Keratinocyte (primary cell): ENCODE results near the gene TRAM2.
A peak's percentile ranks its signal among the peaks of the same experiment; 100 is the strongest.

Experiments used
- EZH2 ChIP-seq: IDR thresholded peaks from one replicate; pipeline ENCODE4 v1.6.1; 2012; ENCODE audit warnings: inconsistent platforms, mild to moderate bottlenecking, low read length, moderate library complexity
- TF ChIP-seq, protein P1 (sequence below), 3 experiments: IDR thresholded peaks in 1 of 3; conservative IDR thresholded peaks in 1 of 3; optimal IDR thresholded peaks in 1 of 3; 2 replicates in 2 of 3; 3 replicates in 1 of 3; pipeline versions ENCODE3 to v1.5.1; 2011; ENCODE audit warnings: low read length in 3 of 3, mild to moderate bottlenecking in 3 of 3, moderate library complexity in 2 of 3, control low read depth in 1 of 3, inconsistent platforms in 1 of 3; ENCODE audit not compliant: insufficient read depth in 2 of 3; ENCODE audit errors: extremely low read depth in 1 of 3

DNA sequence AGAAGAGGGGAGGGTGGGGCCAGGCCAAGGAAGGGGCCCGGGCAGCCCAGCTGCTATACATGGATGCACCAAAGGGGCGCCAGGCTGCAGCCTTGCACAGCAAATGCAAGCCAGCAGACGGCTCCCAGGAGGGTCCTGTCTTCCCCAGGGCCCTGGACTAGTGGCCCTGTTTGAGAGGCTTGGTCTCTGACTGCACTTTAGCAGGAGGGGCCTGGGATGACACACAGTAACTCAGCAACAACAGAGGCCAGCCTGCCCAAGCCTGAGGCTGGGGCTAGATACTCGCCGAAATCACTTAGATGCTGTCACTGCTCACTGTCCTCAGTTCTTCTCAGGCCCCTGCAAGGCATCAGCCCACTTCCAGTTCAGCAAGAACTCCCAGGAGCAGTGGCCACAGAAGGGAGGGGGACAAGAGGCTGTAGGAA, 73.5 kb downstream of the TRAM2 start:
- TF ChIP-seq, protein P1, sequence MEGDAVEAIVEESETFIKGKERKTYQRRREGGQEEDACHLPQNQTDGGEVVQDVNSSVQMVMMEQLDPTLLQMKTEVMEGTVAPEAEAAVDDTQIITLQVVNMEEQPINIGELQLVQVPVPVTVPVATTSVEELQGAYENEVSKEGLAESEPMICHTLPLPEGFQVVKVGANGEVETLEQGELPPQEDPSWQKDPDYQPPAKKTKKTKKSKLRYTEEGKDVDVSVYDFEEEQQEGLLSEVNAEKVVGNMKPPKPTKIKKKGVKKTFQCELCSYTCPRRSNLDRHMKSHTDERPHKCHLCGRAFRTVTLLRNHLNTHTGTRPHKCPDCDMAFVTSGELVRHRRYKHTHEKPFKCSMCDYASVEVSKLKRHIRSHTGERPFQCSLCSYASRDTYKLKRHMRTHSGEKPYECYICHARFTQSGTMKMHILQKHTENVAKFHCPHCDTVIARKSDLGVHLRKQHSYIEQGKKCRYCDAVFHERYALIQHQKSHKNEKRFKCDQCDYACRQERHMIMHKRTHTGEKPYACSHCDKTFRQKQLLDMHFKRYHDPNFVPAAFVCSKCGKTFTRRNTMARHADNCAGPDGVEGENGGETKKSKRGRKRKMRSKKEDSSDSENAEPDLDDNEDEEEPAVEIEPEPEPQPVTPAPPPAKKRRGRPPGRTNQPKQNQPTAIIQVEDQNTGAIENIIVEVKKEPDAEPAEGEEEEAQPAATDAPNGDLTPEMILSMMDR (optimal IDR thresholded peaks at IDR 0.05 in 1 of 3, IDR thresholded peaks at IDR 0.05 in 1 of 3, conservative IDR thresholded peaks at IDR 0.05 in 1 of 3; ENCODE audit: extremely low read depth in 1 of 3, insufficient read depth in 2 of 3, low read length in 3 of 3), result peak in 2 of 3 experiments; percentile 26 to 31
- no peak for TF ChIP-seq EZH2
